A549 (cell line): Measurements from ENCODE around the gene HCFC1R1.

Source experiments
- CBX8 ChIP-seq: fragments of 200-600 bp; sonication (generic); IDR thresholded peaks from 2 replicates; pipeline ENCODE4 v1.6.1; 2016
- ESRRA ChIP-seq: fragments of 150-350 bp; IDR thresholded peaks from 2 replicates; pipeline ENCODE4 v1.6.1; 2014; ENCODE audit warnings: mild to moderate bottlenecking, low read length, borderline replicate concordance
- MYC ChIP-seq: IDR thresholded peaks from 2 replicates; pipeline ENCODE4 v1.6.1; 2012; ENCODE audit warnings: mild to moderate bottlenecking, inconsistent platforms, low read length, improper control_type of control experiment, borderline replicate concordance
- NFE2L2 ChIP-seq: fragments of 150-350 bp; conservative IDR thresholded peaks from 2 replicates; pipeline ENCODE4 v1.6.1; 2014; ENCODE audit warnings: low read length
- RAD21 ChIP-seq, 2 experiments: fragments of >200 bp in 1 of 2; sonication (Bioruptor Twin) in 1 of 2; formaldehyde crosslinking in 1 of 2; IDR thresholded peaks in 1 of 2; conservative IDR thresholded peaks in 1 of 2; 2 replicates in 1 of 2; 3 replicates in 1 of 2; pipeline ENCODE4 v1.6.1; 2012 to 2018; ENCODE audit warnings: inconsistent platforms in 1 of 2
- TP53 ChIP-seq: fragments of 250-450 bp; sonication (Bioruptor Pico); IDR thresholded peaks from 2 replicates; pipeline ENCODE4 v1.5.0; 2021; ENCODE audit warnings: mild to moderate bottlenecking, moderate library complexity
- TF ChIP-seq, protein P1 (sequence below): IDR thresholded peaks from 2 replicates; pipeline ENCODE4 v1.6.1; 2012
- TF ChIP-seq, protein P2 (sequence below): fragments of 200-600 bp; sonication (generic); IDR thresholded peaks from 2 replicates; pipeline ENCODE4 v1.6.1; 2016; ENCODE audit warnings: antibody characterized with exemption, mild to moderate bottlenecking, moderate library complexity
- TF ChIP-seq, protein P3 (sequence below): fragments of >200 bp; sonication (Bioruptor Twin); formaldehyde crosslinking; IDR thresholded peaks from 3 replicates; pipeline ENCODE4 v1.5.1; 2016

DNA sequence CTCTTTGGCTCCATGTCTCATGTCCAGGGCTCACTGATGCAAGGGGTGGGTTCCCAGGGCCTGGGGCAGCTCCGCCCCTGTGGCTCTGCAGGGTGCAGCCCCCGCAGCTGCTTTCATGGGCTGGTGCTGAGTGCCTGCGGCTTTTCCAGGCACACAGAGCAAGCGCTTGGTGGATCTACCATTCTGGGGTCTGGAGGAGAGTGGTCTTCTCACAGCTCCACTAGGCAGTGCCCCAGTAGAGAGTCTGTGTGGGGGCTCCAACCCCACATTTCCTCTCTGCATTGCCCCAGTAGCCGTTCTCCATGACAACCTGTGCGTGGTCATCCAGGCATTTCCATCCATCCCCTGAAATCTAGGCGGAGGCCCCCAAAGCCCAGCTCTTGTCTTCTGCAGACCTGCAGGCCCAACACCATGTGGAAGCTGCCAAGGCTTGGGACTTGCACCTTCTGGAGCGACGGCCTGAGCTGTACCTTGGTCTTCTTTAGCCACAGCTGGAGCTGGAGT is 46.9 kb upstream of the HCFC1R1 start:
- TF ChIP-seq, protein P1, sequence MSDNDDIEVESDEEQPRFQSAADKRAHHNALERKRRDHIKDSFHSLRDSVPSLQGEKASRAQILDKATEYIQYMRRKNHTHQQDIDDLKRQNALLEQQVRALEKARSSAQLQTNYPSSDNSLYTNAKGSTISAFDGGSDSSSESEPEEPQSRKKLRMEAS, result no peak
- no peak for TF ChIP-seq ESRRA
- TF ChIP-seq, protein P2, sequence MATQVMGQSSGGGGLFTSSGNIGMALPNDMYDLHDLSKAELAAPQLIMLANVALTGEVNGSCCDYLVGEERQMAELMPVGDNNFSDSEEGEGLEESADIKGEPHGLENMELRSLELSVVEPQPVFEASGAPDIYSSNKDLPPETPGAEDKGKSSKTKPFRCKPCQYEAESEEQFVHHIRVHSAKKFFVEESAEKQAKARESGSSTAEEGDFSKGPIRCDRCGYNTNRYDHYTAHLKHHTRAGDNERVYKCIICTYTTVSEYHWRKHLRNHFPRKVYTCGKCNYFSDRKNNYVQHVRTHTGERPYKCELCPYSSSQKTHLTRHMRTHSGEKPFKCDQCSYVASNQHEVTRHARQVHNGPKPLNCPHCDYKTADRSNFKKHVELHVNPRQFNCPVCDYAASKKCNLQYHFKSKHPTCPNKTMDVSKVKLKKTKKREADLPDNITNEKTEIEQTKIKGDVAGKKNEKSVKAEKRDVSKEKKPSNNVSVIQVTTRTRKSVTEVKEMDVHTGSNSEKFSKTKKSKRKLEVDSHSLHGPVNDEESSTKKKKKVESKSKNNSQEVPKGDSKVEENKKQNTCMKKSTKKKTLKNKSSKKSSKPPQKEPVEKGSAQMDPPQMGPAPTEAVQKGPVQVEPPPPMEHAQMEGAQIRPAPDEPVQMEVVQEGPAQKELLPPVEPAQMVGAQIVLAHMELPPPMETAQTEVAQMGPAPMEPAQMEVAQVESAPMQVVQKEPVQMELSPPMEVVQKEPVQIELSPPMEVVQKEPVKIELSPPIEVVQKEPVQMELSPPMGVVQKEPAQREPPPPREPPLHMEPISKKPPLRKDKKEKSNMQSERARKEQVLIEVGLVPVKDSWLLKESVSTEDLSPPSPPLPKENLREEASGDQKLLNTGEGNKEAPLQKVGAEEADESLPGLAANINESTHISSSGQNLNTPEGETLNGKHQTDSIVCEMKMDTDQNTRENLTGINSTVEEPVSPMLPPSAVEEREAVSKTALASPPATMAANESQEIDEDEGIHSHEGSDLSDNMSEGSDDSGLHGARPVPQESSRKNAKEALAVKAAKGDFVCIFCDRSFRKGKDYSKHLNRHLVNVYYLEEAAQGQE, result no peak
- TF ChIP-seq NFE2L2, result no peak
- no peak for TF ChIP-seq CBX8
- TF ChIP-seq, protein P3, sequence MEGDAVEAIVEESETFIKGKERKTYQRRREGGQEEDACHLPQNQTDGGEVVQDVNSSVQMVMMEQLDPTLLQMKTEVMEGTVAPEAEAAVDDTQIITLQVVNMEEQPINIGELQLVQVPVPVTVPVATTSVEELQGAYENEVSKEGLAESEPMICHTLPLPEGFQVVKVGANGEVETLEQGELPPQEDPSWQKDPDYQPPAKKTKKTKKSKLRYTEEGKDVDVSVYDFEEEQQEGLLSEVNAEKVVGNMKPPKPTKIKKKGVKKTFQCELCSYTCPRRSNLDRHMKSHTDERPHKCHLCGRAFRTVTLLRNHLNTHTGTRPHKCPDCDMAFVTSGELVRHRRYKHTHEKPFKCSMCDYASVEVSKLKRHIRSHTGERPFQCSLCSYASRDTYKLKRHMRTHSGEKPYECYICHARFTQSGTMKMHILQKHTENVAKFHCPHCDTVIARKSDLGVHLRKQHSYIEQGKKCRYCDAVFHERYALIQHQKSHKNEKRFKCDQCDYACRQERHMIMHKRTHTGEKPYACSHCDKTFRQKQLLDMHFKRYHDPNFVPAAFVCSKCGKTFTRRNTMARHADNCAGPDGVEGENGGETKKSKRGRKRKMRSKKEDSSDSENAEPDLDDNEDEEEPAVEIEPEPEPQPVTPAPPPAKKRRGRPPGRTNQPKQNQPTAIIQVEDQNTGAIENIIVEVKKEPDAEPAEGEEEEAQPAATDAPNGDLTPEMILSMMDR, result no peak
- TF ChIP-seq MYC, result no peak
- no peak for TF ChIP-seq TP53
- no peak for TF ChIP-seq RAD21 (conservative IDR thresholded peaks at IDR 0.05 in 1 of 2, IDR thresholded peaks at IDR 0.05 in 1 of 2)
